Loucy (cell line): Measurements from ENCODE around the gene ODC1.

Experiments
- CTCF ChIP-seq: fragments of 200-600 bp; sonication (generic); conservative IDR thresholded peaks from 2 replicates; pipeline ENCODE4 v1.5.1; 2014; ENCODE audit warnings: mild to moderate bottlenecking, antibody characterized with exemption, low read length
- EZH2phosphoT487 ChIP-seq: fragments of 200-600 bp; IDR thresholded peaks from 2 replicates; pipeline ENCODE4 v1.6.1; 2018; ENCODE audit warnings: antibody characterized with exemption, mild to moderate bottlenecking, moderate library complexity, borderline replicate concordance

- TF ChIP-seq CTCF = no peak
- TF ChIP-seq EZH2phosphoT487 = no peak
Observed at GRCh38 chr2:10475811-10476660, 27.9 kb upstream of the ODC1 start.
